Measurements from ENCODE around the gene ZC3H12A.

ZC3H12A gene

GRCh38 chr1:37474046-37474696, at the start of gene ZC3H12A:
Gene ZC3H12A, plus strand, starts transcription at chr1:37474580. Its CDS starts 917 bp downstream, at chr1:37475497.
- peak; percentile 97 for DNase-seq

GRCh38 chr1:37425221-37425620, 49.2 kb upstream of the ZC3H12A start:
- DNase-seq, result no peak

DNA sequence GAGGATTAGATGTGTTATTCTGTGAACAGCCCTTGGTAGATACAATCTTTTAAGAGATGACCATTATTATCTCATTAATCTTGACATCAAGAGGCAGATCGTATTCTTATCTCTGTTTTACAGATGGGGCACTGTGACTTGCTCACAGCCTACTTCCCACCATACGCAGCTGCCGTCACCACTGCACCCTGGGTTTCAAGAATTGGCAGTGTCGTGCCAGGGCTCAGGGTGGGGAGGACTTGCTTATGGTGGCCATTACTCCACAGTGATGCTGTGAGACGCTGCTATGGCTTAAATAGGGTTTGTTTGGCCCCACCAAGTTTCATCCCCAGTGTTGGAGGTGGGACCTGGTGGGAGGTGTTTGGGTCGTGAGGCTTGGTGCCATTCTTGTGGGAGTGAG, 45.4 kb upstream of the ZC3H12A start:
- DNase-seq, result no peak

GRCh38 chr1:37430103-37430985, 44.0 kb upstream of the ZC3H12A start:
- no peak for DNase-seq

- DNase-seq, result no peak
Observed at GRCh38 chr1:37432716-37433115, 41.7 kb upstream of the ZC3H12A start.

GRCh38 chr1:37433171-37433570, 41.2 kb upstream of the ZC3H12A start:
- no peak for DNase-seq

DNA sequence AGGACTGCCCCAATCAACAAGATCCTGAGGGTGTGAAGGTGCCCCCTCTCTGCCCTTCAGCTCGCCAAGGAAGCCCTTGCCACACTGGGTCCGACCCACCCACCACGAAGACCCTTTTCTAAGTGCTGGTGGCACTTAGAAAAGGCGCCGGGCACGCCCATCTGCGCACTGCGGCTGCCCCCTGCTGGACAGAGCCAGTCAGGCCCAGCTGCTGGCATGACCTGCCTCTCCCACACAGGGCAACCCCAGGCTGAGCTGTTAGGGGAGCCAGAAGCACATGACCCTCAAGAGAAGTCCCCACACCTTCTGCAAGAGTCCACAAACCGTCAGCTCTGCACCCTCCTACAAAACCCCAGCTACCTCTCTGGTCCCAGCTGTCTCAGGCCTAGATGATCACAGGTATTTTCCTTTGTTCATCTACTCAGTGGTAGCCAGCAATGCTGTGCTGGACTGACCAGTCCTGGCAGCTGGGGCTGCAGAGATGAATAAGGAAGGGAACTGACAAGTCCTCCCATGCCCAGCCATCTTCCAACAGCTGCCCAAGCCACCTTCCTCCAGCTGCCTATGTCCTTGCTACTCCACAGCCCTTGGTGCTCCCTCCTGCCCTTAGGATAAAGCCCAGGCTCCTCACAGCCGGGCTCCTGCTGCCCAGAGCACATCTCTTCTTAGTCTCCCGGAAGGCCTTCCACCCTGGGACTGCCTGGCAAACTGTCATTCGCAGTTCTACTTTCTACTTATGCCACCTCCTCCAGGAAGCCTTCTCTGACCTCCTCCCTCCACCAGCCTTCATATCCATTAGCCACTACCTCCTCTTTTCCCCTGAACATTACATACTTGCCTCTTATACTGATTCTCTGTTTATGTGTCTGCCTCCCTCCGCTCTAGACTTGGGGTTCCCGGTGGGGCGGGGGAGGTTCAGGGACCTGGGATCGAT, 39.8 kb upstream of the ZC3H12A start:
- peak; percentile 78 for DNase-seq

- no peak for DNase-seq
Observed at GRCh38 chr1:37437087-37437486, 37.3 kb upstream of the ZC3H12A start.

DNA sequence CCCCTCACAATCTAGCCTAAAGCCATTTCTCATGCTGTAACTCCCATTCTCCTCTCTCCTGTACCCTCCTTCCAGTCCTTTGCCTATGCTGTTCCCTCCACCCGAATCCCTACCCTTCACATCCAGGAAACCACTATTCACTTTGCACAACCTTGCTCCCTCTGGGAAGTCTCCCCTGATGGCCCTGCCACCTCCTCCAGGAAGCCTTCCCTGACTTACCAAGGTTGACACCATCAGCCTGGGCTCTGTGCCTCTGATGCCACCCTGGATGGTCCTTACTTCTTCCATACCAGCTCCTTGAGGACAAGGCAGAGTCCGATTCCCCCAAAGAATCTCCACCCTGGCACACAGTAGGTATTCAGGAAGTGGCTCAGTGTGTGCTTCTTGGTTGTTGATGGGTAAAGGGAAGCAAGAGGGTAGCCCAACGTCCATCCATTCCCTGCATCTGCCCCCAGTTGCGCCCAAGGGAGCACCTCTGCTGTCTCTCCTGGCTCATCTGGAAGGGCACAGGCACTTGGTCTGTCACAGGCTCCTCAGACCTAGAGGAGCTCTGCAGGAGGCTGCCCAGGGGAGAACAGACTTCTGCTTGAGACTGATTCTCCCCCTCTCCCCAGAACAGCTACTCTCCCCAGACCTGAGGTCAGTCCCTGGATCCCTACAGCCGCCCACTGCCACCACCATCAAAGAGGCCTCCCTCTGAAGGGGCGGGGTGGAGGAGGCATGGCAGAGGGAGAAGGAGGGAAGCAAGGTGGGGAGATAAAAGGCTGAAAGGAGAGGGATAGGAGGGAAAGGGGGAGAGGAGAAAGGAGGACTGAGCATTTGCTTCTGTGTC, 36.1 kb upstream of the ZC3H12A start:
- DNase-seq, result no peak

DNA sequence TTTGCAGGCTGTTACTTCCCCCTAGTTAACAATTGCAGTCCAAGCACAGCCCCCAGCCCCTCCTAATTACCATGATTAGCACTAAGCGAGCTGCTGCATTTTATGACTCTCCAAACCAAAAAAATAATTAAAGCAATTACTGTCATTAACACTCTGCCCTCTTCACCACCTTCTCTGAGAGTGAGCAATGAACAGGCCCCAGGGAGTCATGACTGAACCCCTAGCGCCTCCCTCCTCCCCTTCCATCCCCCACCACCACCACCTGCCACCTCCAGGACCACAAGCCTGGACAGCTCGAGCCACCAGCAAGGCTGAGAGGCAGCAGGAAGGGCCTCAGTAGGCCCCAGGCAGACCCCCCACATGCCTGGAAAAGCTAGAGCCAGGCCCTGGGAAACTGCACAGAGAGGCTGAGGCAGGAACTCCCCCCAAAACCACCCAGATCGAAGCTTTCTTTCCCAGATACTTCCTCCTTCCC, 35.5 kb upstream of the ZC3H12A start:
- DNase-seq, result no peak

DNA sequence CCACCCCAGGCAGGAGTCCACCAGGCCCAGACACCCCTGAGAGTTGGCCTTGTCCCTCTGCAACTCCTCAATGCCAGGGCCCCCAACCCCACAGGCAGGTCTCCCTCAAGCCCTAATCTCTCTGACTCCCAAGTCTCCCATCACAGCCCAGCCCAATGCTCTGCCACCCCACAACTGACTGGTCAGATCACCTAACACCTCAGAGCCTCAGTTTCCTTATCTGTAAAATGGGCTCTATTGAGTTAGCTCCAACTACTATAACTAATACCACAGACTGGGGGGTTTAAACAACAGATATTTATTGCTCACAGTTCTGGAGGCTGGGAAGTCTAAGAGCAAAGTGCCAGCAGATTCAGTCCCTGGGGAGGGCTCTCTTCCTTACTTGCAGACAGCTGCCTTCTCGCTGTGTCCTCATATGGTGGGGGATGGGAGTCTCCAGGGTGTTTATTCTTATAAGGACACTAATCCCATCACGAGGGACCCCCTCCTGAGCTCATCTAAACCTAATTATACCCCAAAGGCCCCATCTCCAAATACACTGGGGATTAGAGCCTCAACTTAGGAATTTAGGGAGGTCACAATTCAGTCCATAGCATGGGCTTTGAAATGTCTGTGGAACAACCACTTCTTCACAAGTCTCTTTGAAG, 34.9 kb upstream of the ZC3H12A start:
- DNase-seq, result no peak

- no peak for DNase-seq
Observed at GRCh38 chr1:37441490-37441889, 32.9 kb upstream of the ZC3H12A start.

GRCh38 chr1:37442139-37442538, 32.2 kb upstream of the ZC3H12A start:
- no peak for DNase-seq

- no peak for DNase-seq
Observed at GRCh38 chr1:37442644-37443043, 31.7 kb upstream of the ZC3H12A start.

GRCh38 chr1:37446874-37447273, 27.5 kb upstream of the ZC3H12A start:
- DNase-seq, result no peak

- no peak for DNase-seq
Observed at GRCh38 chr1:37448185-37448584, 26.2 kb upstream of the ZC3H12A start.

GRCh38 chr1:37448691-37449417, 25.5 kb upstream of the ZC3H12A start:
- no peak for DNase-seq

GRCh38 chr1:37449936-37450335, 24.4 kb upstream of the ZC3H12A start:
- DNase-seq, result no peak

- DNase-seq, result no peak
Observed at GRCh38 chr1:37452416-37452815, 22.0 kb upstream of the ZC3H12A start.

DNA sequence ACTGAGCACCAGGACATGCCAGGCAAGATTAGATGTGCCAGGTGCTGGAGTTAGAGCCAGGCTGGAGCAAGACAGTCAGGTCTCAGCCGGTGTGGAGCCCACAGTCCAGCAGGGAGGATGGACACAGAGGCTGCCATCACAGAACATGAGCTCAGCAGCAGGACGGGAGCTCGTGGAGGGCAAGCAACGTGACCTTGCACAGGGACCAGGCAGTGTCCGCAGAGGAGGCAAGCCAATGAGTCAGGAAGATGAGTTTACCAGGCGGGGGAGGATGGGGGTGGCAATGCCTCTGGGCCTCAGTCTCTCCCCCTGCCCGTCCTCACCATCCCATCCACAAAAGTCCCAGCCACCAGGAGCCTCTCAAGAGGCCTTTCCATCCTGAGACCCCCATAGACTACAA, 20.7 kb upstream of the ZC3H12A start:
- no peak for DNase-seq

DNA sequence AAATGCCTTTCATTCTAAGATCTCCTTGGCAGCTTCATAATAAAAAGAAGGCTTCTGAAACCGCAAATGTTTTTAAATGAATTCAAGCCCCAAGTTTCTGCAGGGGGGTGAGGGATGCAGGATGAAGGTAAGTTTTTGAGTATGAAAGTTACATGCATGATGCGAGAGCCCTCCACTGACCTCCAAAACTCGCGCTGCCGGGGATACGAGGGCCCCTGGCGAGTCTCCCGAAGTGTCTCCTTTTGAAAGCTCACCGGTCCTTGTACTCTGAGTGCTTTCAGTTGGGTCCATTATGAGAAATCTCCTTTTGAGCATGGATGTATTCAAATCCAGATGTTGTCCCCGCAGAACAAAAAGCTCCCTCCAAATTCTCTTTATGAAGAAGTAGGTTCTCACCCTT, 18.9 kb upstream of the ZC3H12A start:
- no peak for DNase-seq
